NT2/D1 (cell line): Measurements from ENCODE around the gene NEGR1.

Experiments
- SUZ12 ChIP-seq: IDR thresholded peaks from 2 replicates; pipeline ENCODE4 v1.6.1; 2011; ENCODE audit not compliant: insufficient read length, insufficient read depth; ENCODE audit errors: extremely low read depth
- ZNF274 ChIP-seq: IDR thresholded peaks from 2 replicates; pipeline ENCODE4 v1.6.1; 2011; ENCODE audit warnings: mild to moderate bottlenecking, low read depth, low read length

- TF ChIP-seq SUZ12 (no peak), ZNF274 (no peak)
These were observed 857.8 kb downstream of the NEGR1 start for GRCh38 chr1:71424536-71424935.
